ENCODE measurements around the gene CLDN15. TPM values are rescaled to one million over a fixed set of nuclear protein-coding genes. Genes with fewer than 3 reads are reported as not detected.

Gene CLDN15, protein sequence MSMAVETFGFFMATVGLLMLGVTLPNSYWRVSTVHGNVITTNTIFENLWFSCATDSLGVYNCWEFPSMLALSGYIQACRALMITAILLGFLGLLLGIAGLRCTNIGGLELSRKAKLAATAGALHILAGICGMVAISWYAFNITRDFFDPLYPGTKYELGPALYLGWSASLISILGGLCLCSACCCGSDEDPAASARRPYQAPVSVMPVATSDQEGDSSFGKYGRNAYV
- total RNA-seq (2022; extraction: Qiagen RNA extraction; ENCODE audit: low read depth): 6.5 to 14.6 TPM (median 12.5 TPM) in 5 replicates

DNA sequence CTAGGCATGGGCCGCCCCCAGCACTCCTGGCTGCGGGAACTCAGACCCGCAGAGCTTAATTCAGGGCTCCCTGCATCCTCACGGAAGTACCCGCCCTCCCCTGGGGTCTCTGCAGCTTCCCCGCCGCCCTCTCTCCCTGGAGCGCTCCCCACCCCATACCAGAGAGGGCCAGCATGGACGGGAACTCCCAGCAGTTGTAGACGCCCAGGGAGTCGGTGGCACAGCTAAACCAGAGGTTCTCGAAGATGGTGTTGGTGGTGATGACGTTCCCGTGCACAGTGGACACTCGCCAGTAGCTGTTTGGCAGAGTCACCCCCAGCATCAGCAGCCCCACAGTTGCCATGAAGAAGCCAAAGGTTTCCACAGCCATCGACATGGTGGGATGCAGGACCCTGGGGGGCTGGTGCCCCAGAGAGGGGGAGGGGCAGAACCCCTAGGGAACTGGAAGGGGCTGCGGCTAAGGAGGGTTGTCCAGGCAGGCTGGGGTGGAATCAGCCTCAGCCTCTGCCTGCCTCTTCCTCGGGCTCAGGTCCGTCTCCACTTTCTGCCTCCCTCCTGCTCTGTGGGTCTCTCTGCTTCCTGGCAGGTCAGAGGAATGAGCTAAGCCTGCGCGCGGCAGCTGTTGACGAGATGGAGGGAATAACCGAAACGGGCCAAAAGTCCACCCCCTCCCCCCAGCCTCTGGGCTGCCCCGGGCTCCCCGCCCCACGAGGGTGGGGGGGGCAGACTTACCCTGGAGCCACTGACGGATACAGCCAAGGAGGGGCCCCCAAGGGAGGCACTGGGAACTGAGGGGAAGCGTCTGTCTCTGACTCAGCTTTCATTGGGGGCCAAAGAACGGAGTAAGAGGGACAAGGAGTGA, at the start of gene CLDN15:
Gene CLDN15 (minus strand): TSS at position 597 of the 862 bp plus-strand sequence. CDS start 221 bp downstream, at position 376.

DNA sequence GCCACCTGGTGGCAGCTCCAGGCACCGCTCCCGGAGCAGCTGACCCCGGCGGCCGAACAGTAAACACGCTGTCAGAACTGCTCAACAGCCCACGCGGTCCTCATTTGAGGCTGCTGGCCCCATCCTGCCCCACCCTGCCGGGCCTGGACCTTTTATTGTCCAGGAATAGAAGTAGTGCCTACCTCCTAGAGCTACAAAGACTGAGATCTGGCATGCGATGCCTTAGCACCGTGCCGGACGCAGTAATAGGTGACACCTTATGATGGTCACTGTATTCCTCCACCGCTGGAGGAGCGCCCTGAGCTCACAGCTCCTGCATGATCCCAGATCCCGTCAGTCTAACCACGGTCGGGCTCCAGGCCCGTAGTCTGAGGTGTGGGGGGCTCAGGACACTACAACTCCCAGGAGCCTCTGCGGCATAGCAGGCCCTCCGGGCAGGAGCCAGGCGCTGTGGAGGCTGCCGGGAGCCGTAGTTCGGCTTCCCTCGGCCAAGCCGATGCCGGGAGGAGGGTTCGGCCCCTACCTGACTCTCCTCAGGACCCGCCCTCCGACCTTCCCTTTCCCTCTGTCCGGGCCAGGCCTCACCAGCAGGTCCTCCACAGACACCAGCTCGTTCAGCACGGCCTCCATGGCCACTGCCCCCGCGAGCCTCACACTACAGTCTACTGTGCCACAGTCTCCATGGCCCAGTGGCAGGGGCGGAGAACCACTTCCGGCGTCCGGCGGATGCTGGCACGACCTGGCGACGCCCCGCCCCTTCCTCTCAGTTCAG, 7.0 kb upstream of the CLDN15 start, which contains the start of gene FIS1:
Gene FIS1 (minus strand): TSS at position 707 of the 772 bp plus-strand sequence. CDS start 77 bp downstream, at position 630.

DNA sequence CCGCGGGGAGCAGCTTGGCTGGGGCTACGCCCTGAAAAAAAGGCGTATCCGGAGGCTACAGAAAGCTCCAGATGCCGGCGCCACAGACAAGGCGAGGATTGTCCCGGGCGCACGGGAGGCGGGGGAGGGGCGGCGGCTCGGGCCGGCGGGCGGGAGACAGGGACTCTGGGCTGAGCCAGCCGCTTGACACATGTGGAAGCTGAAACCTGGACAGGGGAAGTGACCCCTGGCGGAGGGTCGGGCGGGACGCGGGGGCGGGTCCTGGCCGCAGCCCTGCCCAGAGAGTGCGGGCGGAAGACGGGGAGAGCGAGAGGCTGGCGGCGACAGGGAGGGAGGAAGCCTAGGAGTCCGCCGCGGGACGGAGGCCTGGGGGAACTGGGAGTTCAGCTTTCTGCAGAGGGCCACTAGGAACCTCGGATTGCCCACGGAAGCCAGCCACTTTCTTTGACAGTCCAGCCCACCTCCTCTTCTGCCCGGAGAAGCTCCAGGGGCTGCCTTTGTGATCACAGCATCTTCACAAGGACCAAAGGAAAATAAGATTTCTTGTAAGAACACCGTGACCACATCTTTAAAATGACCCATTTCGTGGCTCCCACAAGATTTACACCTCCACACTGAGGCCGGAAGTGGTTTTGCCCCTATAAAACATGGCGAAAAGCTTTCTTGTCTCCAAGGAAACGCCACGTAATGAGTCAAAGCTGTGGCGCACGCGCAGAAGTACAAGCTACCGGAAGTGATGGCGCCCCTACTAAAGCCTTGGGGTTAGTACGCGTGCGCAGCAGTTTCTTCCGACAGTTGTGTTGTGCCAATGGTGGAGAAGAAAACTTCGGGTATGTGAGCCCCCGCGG, 20.0 kb downstream of the CLDN15 start, which contains the start of the genes PLOD3 and ZNHIT1:
Gene PLOD3 (minus strand): TSS at position 194 of the 848 bp plus-strand sequence. CDS start 307 bp downstream, outside the sequence.
Gene ZNHIT1 (plus strand): TSS at position 778 of the 848 bp plus-strand sequence. CDS start 31 bp downstream, at position 809.

DNA sequence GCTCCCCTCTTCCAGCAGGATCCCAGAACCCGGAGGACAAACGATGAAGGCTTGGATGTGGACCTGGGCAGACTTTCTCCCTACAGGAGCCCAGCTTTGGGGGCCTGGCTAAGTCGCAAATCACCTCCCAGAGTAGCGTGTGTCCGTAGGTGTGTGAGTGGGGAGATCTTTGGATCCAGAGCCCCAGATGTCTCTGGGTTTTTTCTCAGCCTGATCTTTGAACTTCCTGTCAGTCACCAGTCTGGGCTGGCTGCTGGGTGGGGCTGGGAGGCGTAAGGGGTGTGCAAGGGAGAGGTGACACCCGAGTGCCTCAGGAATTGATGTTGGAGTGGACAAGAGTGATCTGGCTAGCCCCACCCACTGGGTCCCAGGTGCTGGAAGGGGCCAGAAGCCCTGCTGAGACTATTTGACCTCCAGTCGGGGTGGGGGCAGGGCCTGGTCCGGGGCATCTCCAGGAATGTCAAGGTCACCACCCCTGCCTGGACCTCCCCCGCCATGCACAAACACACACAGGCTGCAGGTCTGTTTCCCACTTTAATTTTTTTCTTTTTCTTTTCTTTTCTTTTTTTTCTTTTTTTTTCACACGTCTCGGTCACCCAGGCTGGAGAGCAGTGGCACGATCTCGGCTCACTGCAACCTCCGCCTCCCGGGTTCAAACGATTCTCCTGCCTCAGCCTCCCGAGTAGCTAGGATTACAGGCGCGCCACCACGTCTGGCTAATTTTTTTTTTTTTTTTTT, 36.6 kb downstream of the CLDN15 start, which contains the start of gene MOGAT3:
Gene MOGAT3 (minus strand): TSS at position 175 of the 738 bp plus-strand sequence. CDS start 182 bp downstream, outside the sequence.

Other genes starting within 250 kb of the CLDN15 start
- gene MUC17, start 217.7 kb downstream of the CLDN15 start, total RNA-seq (2022; extraction: Qiagen RNA extraction; ENCODE audit: low read depth): 0.01 to 0.30 TPM (median 0.02 TPM) in 5 replicates
- 8.6 to 18.6 TPM (median 14.5 TPM) in 5 replicates for gene TRIM56, start 152.3 kb downstream of the CLDN15 start, total RNA-seq (2022; extraction: Qiagen RNA extraction; ENCODE audit: low read depth)
- gene SERPINE1, start 110.7 kb downstream of the CLDN15 start, total RNA-seq (2022; extraction: Qiagen RNA extraction; ENCODE audit: low read depth): 1,301 to 1,792 TPM (median 1,475 TPM) in 5 replicates
- gene AP1S1, start 83.3 kb downstream of the CLDN15 start, total RNA-seq (2022; extraction: Qiagen RNA extraction; ENCODE audit: low read depth): 133 to 146 TPM (median 140 TPM) in 5 replicates
- gene VGF, start 72.2 kb downstream of the CLDN15 start, total RNA-seq (2022; extraction: Qiagen RNA extraction; ENCODE audit: low read depth): 8.9 to 26.8 TPM (median 17.5 TPM) in 5 replicates
- 0.13 to 0.29 TPM (median 0.22 TPM) in 5 replicates for gene NAT16, start 57.5 kb downstream of the CLDN15 start, total RNA-seq (2022; extraction: Qiagen RNA extraction; ENCODE audit: low read depth)
- gene MOGAT3, start 36.8 kb downstream of the CLDN15 start, total RNA-seq (2022; extraction: Qiagen RNA extraction; ENCODE audit: low read depth): not detected in 5 replicates
- gene PLOD3, start 20.2 kb downstream of the CLDN15 start, total RNA-seq (2022; extraction: Qiagen RNA extraction; ENCODE audit: low read depth): 66.1 to 89.3 TPM (median 85.4 TPM) in 5 replicates
- 63.7 to 98.7 TPM (median 88.6 TPM) in 5 replicates for gene ZNHIT1, start 19.6 kb downstream of the CLDN15 start, total RNA-seq (2022; extraction: Qiagen RNA extraction; ENCODE audit: low read depth)
- gene FIS1, start 7.3 kb upstream of the CLDN15 start, total RNA-seq (2022; extraction: Qiagen RNA extraction; ENCODE audit: low read depth): 113 to 155 TPM (median 140 TPM) in 5 replicates
- 50.6 to 55.2 TPM (median 52.1 TPM) in 5 replicates for gene IFT22, start 84.0 kb upstream of the CLDN15 start, total RNA-seq (2022; extraction: Qiagen RNA extraction; ENCODE audit: low read depth)
- 0.18 to 0.62 TPM (median 0.44 TPM) in 5 replicates for gene COL26A1, start 125.1 kb upstream of the CLDN15 start, total RNA-seq (2022; extraction: Qiagen RNA extraction; ENCODE audit: low read depth)

Data from A549 treated with ZK216348 at 1 μM for 4 hours (cell line).